Measurements from ENCODE around the gene TASP1.

The TASP1 gene

GRCh38 chr20:13567663-13568062 is 71.1 kb downstream of the TASP1 start:
- DNase-seq, result no peak

DNA sequence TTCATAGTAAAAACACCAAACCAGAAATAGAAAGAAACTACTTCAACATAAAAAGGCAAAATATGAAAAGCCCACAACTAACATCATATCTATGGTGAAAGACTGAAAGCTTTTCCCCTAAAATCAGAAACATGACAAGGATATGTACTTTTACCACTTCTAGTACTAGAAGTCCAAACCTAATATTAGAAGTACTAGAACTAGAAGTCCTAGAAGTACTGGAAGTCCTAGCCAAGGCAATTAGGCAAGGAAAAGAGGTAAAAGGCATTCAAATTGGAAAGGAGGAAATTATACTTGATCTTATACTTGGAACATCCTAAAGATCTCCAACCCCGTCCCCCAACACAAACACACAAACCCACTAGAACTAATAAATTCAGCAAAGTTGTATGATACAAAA is 74.9 kb downstream of the TASP1 start:
- DNase-seq, result no peak

- DNase-seq, result no peak
Observed at GRCh38 chr20:13554706-13555105, 84.0 kb downstream of the TASP1 start.

DNA sequence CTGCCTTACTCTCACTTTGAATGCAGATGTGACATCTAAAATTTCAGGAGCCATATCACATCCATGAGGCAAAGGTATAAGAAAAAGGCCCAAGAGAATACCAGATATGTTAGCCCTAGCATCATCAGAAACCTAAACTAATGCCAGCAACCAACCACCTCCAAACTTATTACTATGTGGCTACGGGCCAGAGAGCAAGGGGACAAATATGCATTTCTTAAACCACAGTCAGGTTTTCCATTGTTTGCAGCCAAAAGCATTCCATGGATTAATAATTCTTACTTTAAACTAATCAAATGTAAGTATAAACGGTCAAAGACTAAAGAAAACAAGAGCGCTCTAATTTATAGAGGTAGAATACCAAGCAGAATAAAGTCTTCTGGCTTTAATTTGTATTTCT is 84.7 kb downstream of the TASP1 start:
- no peak for DNase-seq

- DNase-seq, result no peak
Observed at GRCh38 chr20:13552061-13552460, 86.7 kb downstream of the TASP1 start.

- no peak for DNase-seq
Observed at GRCh38 chr20:13549451-13549850, 89.3 kb downstream of the TASP1 start.

DNA sequence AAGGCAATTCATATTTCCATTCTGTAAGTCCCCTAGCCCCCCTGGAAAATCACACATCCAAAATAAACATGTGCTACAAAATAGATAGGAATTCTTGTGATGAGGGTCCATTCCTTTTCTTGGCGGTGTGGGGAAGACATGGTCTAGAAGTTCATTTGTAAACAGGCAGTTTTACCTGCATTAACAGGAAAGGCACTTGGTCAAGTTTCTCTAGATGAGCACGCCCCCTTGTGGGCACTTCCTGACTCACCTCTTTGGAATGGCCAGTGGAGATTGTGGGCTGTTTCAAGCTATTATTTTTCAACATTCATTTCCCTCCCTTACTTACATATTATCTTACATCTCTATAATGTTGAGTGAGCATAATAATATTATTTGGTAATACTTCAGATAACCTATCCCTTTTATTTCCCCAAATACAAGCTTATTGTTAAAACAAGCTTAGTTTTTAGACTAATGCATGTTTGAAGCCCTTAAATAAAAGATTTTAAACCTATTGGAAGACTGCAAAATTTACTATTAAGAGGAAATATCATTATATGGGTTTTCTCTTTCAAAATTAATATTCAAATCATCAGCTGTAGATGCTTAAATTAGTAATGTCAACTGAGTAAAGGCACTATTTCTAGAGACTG is 92.1 kb downstream of the TASP1 start:
- peak; percentile 68 for DNase-seq

GRCh38 chr20:13545790-13546189 is 92.9 kb downstream of the TASP1 start:
- DNase-seq, result no peak

GRCh38 chr20:13543783-13544182 is 94.9 kb downstream of the TASP1 start:
- DNase-seq, result no peak

DNA sequence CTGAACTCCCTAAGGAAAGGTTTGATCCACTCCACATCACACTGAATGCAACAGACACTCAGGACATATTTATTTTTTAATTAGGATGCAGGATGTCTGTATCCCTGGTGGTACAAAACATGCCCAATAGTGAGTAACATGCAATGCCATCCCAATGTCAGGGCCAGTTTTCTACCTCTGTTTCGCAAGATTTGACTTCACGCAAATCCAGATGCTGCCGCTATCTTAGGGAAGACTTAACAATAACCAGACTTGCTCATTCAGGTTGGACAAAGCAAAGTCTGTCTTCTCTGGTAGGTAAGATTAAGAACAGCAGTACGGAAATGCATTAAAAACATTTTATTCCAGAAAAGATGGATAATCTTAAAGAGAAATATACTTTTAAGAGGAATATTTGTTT is 103.1 kb downstream of the TASP1 start:
- DNase-seq, result no peak

GRCh38 chr20:13533946-13534345 is 104.8 kb downstream of the TASP1 start:
- DNase-seq, result no peak

GRCh38 chr20:13530146-13530545 is 108.6 kb downstream of the TASP1 start:
- no peak for DNase-seq

GRCh38 chr20:13526551-13526950 is 112.2 kb downstream of the TASP1 start:
- DNase-seq, result no peak

DNA sequence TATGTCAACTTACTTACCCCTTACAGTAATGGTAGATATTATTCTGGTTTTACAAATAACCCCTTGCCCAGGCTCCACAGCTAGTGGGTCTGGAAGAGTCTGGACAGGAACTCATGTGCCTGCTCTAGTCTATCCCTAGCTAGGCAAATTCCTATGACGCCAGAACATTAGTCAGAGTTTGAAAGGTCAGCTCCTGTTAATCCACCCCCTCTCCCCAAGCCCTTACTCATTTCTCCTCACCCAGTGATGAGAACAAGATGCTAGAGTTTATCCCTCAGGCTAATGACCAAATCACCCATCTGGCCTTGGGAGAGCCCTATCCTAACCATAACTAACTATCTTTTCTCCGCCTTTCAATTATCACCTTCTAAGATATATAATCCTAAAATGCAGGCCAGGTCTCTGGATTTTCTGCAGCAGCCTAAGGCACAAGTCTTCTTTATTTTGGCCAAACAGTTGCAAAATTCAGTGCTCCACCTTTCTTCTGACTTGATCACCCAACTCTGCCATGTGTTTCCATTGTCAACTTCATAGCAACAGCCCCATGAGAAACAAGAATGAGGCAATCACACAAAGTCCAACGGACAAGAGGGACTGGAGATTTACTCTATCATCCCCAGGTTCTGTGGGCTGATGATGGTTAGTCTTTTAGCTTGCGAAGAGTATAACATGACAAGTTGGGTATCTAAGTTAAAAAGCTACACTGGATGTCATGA is 113.3 kb downstream of the TASP1 start:
- no peak for DNase-seq

GRCh38 chr20:13524339-13524738 is 114.4 kb downstream of the TASP1 start:
- no peak for DNase-seq

DNA sequence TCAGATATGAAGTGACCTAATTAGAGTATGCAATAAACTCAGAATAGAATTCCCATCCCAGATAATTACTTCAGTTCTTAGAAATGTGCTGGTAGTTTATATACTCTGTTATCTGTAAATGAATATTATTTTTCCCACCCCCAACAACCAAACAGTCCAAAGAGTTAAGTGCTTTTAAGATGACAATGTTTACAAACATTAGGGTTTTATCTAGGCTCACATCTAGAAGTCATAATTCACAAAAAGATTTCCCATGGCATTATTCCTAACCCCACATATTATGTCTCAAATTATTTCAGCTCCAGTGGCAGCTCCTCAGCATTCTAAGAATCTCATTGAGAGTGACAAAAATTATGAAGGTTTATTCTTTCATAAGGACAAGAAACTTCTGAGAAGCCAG is 120.9 kb downstream of the TASP1 start:
- no peak for DNase-seq

DNA sequence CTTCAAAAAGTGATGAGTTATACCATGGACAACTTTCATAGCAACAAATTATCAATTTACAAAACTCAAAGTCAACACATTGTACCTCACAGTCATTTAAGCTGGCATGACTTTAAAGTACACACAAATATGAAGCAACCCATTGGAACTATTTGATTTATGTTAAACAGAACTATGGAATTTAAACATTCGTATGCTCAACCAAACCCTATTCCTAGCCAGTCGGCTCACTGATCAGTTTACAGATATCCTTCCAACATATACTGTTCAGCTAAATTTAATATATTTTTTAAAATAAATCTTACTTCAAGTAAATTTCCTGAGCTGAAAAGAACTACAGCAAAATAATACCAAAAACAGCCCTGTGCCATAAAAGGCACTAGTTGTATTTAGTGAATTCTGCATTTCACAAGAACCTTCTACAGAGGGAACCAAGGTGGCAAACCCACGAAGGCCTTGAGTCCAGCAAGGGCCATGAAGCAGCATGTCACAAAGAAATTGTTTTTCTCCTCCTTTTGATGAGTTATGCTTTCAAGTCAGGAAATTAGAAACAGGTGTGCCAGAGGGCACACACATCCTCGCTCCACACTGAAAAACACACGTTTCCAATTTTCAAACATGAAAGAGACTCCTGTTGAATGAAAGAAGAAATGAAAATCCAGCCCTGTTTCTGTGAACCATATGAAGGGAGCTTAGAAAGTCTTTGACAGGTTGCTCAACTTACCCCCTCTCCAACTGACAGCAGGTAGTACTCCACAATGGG is 122.8 kb downstream of the TASP1 start:
- DNase-seq, result no peak

- no peak for DNase-seq
Observed at GRCh38 chr20:13515291-13515690, 123.4 kb downstream of the TASP1 start.

DNA sequence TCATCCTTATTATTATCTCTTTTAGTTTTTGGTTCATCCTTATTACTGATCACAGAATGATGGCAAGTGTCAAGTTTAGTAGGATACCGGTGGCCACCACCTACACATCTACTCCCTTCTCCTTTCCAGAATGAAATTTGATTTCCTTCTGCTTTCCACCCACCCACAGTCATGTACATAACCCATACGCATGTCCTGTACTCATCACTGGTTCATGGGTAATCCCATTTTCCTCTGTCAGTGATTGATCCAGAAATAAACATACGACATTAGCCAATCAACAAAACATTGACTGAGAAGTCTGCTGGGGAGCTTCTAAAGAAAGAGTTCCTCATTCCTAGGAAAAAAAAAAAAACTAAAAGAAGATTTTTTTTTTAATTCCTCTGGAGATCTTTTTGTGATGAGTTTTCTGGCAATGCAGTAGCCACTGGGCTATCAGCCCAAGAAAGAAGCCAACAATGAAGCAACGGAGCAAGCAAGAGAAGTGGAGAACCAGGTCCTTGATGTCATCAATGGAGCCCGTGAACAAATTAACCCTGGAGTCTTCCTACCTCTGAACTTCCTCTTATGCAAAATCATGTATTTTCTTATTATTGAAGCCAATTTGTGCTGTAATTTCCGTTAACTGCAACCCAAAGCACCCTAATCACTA is 127.8 kb downstream of the TASP1 start:
- no peak for DNase-seq

DNA sequence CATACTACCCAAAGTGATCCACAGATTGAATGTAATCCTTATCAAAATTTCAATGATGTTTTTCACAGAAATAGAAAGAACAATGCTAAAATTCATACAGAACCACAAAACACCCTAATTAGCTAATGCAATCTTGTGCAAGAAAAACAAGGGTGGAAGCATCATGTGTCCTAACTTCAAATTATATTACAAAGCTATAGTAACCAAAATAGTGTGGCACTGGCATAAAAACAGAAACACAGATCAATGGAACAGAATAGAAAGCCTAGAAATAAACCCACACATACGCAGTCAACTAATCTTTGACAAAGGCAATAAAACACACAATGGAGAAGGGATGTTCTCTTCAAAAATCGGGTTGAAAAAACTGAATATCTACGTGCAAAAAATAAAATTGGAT is 131.1 kb downstream of the TASP1 start:
- DNase-seq, result no peak

DNA sequence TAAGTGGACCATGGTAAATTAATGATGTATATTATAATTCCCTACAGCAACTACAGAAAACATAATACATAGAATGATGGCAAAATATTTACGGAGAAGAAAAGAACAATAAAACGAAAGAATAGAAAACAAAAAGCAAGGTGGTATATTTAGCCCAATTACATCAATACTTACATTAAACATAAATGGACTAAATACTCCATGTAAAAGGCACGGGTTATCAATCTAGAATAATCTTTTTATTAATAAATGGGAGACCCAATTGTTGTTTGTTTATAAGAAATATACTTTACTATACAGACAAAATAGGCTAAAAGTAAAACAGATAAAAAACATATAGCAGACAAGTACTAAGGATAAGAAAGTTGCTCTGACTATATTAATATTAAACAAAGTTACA is 137.2 kb downstream of the TASP1 start:
- DNase-seq, result no peak

DNA sequence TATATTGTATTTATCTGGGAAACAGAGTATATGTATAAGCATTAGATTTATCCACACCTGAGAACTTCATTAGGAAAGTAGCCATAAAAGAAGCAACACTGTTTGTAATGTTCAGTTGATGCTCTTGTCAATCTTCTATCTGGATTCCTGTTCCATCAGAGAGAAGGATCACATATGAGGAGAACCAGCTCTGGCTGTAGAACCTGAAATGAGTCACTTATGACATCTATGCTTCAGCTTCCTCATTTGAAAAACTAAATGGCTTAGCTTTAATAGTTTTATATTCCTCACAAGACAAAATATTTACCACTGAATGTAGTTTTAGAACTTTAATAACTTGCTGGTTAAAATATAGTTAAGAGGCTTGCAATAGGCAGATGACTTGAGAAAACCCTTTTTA is 144.7 kb downstream of the TASP1 start:
- no peak for DNase-seq

GRCh38 chr20:13493143-13493542 is 145.6 kb downstream of the TASP1 start:
- no peak for DNase-seq

GRCh38 chr20:13492001-13492481 is 146.7 kb downstream of the TASP1 start:
- DNase-seq, result no peak

Data from NCI-H748 treated with DMSO at 0.1 percent for 48 hours (cell line).